ENCODE data around the gene NUCKS1.

NUCKS1 gene

GRCh38 chr1:205772607-205773032 lies 22.6 kb upstream of the NUCKS1 start:
- DNase-seq (ENCODE audit: insufficient read length, low spot score): no peak
- peak; percentile 18 for FAIRE-seq

- FAIRE-seq: no peak
These were observed 20.6 kb upstream of the NUCKS1 start for GRCh38 chr1:205770618-205771017.

GRCh38 chr1:205769641-205770365 lies 19.8 kb upstream of the NUCKS1 start:
- FAIRE-seq (no peak), DNase-seq (ENCODE audit: insufficient read length, low spot score) (no peak)

More at GRCh38 chr1:205770618-205771017, 20.6 kb upstream of the NUCKS1 start:
- DNase-seq (ENCODE audit: insufficient read length, low spot score): no peak

GRCh38 chr1:205767248-205767647 lies 17.3 kb upstream of the NUCKS1 start:
- FAIRE-seq (no peak), DNase-seq (ENCODE audit: insufficient read length, low spot score) (no peak)

- DNase-seq (ENCODE audit: insufficient read length, low spot score): no peak
- no peak for FAIRE-seq
These were observed 16.6 kb upstream of the NUCKS1 start for GRCh38 chr1:205766570-205766969.

- FAIRE-seq (no peak), DNase-seq (ENCODE audit: insufficient read length, low spot score) (no peak)
These were observed 16.1 kb upstream of the NUCKS1 start for GRCh38 chr1:205766038-205766437.

- DNase-seq (ENCODE audit: insufficient read length, low spot score): no peak
- FAIRE-seq: no peak
These were observed 14.6 kb upstream of the NUCKS1 start for GRCh38 chr1:205764578-205764977.

- DNase-seq (ENCODE audit: insufficient read length, low spot score) (no peak), FAIRE-seq (no peak)
These were observed 14.0 kb upstream of the NUCKS1 start for GRCh38 chr1:205763980-205764379.

GRCh38 chr1:205760606-205761005 lies 10.6 kb upstream of the NUCKS1 start:
- DNase-seq (ENCODE audit: insufficient read length, low spot score) (no peak), FAIRE-seq (no peak)

GRCh38 chr1:205756552-205756951 lies 6.6 kb upstream of the NUCKS1 start:
- DNase-seq (ENCODE audit: insufficient read length, low spot score) (no peak), FAIRE-seq (no peak)

- DNase-seq (ENCODE audit: insufficient read length, low spot score): no peak
- no peak for FAIRE-seq
These were observed 4.9 kb upstream of the NUCKS1 start for GRCh38 chr1:205754857-205755256.

- FAIRE-seq: peak; percentile 70
- no peak for DNase-seq (ENCODE audit: insufficient read length, low spot score)
These were observed 1.2 kb upstream of the NUCKS1 start for GRCh38 chr1:205751036-205751651.

GRCh38 chr1:205749234-205750137 lies 496 bp downstream of the NUCKS1 start:
- peak; percentile 85 for DNase-seq (ENCODE audit: insufficient read length, low spot score)
- peak; percentile 92 for FAIRE-seq

- no peak for DNase-seq (ENCODE audit: insufficient read length, low spot score)
- FAIRE-seq: no peak
These were observed 1.4 kb downstream of the NUCKS1 start for GRCh38 chr1:205748403-205749233.

GRCh38 chr1:205746757-205747412 lies 3.1 kb downstream of the NUCKS1 start:
- DNase-seq (ENCODE audit: insufficient read length, low spot score) (no peak), FAIRE-seq (no peak)

GRCh38 chr1:205744403-205744802 lies 5.6 kb downstream of the NUCKS1 start:
- no peak for DNase-seq (ENCODE audit: insufficient read length, low spot score)
- FAIRE-seq: no peak

- DNase-seq (ENCODE audit: insufficient read length, low spot score) (no peak), FAIRE-seq (no peak)
These were observed 6.0 kb downstream of the NUCKS1 start for GRCh38 chr1:205743977-205744376.

GRCh38 chr1:205741681-205742080 lies 8.3 kb downstream of the NUCKS1 start:
- DNase-seq (ENCODE audit: insufficient read length, low spot score): no peak
- no peak for FAIRE-seq

- no peak for DNase-seq (ENCODE audit: insufficient read length, low spot score)
These were observed 10.4 kb downstream of the NUCKS1 start for GRCh38 chr1:205739348-205740160.

More at GRCh38 chr1:205739348-205740160, 10.4 kb downstream of the NUCKS1 start:
- FAIRE-seq: no peak

All from GM19239 (cell line).